Activated CD4-positive, alpha-beta T cell treated with anti-CD3 and anti-CD28 coated beads, Interleukin-2, amount 50 U/mL, for 48 hours (primary cell): ENCODE data around the gene RNASE11.
"Not testable (repeated sequence)": the region's sequence is repeated elsewhere in the genome, so short reads cannot be mapped to it uniquely, and the experiment has no call there.

Experiments
- DNase-seq, 2 experiments: peaks; one replicate each; pipeline ENCODE4 v3.0.0-alpha.2; 2020

Gene RNASE11

DNA sequence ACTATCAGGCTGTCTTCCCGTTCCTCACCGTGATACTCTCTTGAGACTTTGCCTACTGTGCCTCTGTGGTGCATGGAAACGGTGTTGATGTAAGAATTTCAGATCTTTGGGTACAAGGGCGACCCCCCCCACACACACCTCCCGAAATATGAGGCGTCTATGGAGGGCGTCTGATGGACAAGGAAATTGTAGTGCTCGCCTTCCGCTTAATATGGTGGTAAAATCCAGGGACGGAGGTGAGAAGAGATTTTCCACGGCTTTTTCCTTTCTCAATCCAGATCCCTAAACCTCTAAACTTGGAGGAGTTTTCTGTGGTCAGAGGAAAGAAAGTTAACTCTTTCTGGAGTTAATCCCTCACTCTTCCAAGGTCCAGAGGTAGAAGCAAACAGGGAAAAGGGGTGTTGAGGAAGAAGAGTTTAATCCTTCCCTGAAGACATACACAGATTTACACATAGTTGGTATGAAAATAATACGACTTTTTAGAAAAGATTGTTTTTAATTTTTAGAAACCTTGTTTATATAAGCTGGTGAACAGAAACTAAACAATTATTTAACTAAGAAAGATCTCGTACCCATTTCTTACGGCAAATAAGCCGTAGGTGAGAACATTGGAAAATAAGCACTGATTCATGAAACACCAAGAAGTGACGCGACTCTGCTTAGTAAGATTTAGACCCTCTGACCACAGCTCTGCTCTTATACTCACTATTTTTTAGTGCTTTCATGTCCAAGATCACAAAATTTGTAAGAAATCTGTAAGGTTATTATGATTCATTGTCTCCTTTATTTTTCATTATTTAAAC, 26.4 kb upstream of the RNASE11 start:
- DNase-seq = peak in 1 of 2 experiments; percentile 31

- DNase-seq = peak; percentile 83 to 87
Observed at GRCh38 chr14:20613094-20614037, 25.6 kb upstream of the RNASE11 start.

DNA sequence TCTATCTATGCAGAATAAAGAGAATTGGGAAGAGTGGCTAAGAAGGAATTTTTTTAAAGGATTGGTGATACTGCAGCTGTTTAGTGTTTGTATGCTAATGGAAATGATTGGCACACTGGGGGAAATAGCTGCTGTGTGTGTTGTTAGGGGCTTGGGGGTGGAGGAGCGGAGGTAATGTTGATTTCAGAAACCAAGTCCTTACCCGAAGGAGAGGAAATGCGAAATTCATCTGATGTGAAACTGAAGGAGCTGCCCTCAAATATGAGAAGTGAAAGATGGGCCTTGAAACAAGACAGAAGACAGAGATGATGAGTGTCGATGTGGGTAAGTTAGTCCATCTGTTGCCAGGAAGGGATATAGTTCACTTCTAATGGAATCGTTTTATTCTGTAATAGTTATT, 24.6 kb upstream of the RNASE11 start:
- no peak for DNase-seq

GRCh38 chr14:20611277-20611676, 23.5 kb upstream of the RNASE11 start:
- DNase-seq = no peak

- peak; percentile 88 to 89 for DNase-seq
Observed at GRCh38 chr14:20610002-20610765, 22.4 kb upstream of the RNASE11 start.

- DNase-seq = peak; percentile 54 to 69
Observed at GRCh38 chr14:20609215-20610001, 21.6 kb upstream of the RNASE11 start.

DNA sequence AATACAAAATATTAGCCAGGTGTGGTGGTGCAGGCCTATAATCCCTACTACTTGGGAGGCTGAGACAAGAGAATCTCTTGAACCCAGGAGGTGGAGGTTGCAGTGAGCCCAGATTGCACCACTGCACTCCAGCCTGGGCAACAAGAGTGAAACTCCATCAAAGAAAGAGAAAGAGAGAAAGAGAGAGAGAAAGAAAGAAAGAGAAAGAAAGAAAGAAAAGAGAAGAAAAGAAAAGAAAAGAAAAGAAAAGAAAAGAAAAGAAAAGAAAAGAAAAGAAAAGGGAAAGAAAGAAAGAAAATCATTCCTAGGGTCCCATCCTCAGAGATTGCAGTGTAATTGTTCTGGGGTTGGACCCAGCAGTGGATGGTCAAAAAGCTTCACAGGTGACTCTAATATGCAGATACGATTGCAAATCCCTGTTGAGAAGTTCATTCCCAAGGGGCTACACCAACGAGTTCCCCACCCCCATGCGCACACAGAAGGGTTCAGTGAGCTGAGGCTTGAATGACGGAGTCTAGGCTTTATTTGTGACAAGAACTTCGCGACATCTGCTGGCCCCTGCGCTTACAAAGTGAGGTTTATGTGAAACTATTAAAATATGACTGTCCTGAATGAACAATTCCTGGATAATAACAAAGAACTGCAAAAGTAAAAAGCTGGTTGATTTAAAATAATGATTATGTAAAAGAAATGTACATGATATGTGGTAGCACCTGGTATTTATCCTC, 20.7 kb upstream of the RNASE11 start:
- DNase-seq = no peak

- DNase-seq = no peak
Observed at GRCh38 chr14:20607617-20608016, 19.8 kb upstream of the RNASE11 start.

DNA sequence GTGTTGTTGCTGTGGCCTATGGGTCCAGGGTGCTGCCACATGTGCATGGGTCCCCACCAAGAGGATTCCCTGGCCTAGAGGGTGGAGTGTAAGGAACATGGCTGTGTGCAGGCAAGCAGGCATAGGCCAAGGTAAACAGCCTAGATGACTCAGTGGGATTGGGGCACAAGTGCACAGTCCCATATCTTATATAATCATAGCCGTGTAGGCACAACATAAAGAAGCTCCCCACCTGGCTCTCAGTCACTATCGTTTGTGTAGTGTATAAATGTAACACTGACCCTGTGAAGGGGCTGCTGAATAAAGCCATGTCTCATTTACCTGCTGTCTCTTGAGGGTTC, 19.1 kb upstream of the RNASE11 start:
- DNase-seq = no peak

DNA sequence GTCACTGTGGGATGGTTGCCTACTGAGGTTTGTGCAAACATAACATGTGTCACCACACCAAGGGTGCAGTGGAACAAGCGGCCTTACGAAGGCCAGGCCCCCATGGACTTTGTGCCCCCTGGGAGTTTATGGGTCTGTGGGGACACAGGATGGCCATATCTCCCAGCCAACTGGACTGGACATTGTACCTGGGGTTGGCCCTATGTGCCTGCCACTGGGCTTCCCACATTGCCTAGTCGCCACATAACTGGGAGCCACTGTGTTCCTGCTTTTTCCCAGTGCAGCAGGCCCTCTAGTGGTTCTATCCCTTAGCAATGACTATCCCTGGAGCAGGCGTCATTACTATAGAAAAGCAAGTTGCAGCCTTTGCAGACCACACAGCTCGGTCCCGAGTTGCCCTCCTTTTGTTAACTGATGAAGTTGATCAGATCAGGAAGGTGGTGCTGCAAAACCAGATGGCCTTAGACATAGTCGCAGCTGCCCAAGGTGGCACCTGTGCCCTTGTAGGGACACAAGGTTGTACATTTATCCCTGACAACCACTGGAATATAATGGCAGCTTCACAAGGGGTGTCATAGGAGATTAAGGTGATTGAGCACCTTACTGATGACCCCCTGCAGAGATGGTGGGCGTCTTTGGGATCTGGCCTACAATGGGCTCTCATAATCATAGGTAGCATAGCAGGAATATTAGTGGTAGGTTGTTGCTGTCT, 18.5 kb upstream of the RNASE11 start:
- DNase-seq = no peak

GRCh38 chr14:20603813-20604690, 16.3 kb upstream of the RNASE11 start:
- DNase-seq = no peak

DNA sequence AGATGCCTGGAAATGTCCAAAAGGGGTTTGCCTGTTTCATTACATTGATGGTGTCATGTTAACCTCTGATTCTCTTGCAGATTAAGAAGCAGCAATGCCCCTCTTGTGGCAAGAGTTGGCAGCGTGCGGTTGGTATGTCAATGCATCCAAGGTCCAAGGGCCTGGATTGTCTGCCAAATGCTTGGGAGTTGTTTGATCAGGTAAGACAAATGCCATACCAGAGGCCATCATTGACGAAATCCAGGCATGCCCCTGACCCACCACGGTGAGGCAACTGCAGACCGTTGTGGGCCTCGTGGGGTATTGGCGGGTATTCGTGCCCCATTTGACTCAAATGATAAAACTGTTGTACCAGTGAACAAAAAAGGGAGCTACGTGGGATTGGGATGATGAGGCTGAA, 14.8 kb upstream of the RNASE11 start:
- DNase-seq = no peak

- DNase-seq = no peak
Observed at GRCh38 chr14:20601522-20601921, 13.7 kb upstream of the RNASE11 start.

GRCh38 chr14:20597108-20597507, 9.3 kb upstream of the RNASE11 start:
- DNase-seq = no peak

DNA sequence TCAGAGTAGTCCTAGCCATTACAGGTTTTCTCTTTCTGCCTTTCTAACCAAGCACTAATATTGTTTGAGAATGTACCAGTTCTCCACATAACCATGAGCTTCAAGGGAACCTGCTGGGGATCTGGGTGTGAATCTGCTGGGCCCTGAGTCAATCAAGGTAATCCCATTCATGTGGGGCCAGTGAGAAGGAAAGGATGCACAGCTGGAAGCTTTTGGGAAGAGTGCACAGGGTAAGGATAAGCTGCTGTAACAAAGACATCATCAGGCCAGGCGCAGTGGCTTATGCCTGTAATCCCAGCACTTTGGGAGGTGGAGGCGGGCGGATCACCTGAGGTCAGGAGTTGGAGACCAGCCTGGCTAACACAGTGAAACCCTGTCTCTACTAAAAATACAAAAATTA, 7.9 kb upstream of the RNASE11 start:
- not testable (repeated sequence) for DNase-seq

DNA sequence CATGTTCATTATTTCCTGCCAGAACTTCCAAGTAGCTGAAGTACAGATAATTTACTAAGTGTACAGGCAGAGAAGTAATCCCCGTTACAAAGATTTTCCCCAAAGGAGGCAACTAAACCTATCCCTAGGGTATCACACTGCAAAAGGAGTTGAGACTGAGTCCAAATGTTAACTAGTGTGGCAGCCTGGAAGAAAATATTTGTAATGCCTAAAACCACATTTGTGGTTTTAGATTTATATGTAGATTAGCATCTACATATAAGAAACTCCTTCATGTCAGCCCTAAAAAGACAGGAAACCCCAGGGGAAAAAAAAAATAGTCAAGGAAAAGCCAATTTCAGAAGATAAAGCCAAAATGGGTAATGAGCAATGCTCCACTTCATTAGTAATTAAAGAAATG, 4.8 kb upstream of the RNASE11 start:
- no peak for DNase-seq

DNA sequence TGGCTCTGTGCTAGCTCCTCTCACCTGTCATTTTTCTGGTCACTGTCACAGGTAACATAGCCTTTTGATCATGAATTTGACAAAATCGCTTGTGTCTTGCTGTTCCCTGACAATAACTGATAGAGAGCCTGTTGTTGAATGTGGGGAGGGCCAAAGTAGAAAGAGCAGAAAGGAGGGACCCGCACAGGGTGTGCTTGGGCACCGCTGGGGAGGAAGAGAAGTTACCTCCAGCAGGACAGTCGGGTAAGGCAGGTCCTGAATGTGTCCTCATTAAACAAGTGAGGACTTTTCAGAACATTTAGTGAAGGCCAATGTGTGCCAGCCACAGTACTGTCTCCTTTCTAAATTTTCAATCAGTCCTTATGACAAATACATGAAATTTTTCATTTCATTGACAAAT, 3.4 kb upstream of the RNASE11 start, which contains the start of gene RNASE12:
TSS of gene RNASE12 (minus strand) at position 142 of the 400 bp plus-strand sequence. CDS start 653 bp downstream, outside the sequence.
- DNase-seq = no peak

DNA sequence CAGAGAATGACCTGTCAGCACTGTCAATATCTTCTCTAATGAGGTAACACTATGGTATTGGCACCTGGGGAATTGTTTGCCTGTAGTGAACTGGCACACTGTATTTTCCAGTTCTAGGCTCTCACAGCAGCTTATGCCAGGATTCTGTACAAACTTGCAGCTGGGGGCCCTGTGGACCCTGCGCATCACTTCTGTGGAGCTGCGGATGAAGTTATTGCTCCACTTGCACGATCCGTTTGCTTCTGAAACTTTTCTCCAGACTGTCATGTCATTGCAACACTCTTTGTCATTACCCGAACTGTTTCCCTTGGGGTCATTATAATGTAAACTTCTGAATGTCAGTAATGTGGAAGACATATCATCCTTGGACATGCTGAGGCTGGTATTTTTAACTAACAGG, 3.9 kb downstream of the RNASE11 start:
- DNase-seq = no peak

DNA sequence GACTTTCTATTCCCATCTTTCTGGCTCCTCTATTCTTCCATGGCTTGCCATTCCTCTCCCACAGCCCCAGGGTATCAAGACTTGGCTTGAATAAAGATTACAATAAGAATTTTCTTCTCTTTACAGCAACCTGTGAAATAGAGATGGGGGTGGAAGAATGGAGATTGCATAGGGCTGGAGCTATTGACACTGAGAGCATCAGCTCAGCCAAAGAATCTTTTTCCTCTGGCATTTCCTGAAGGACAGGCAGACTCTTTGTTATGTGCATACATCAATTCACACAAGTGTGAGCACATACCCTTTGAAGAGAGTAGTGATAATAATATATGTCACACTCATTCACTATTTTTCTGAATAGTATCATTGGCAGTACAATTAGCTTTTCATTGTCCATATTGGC, 4.7 kb downstream of the RNASE11 start:
- DNase-seq = no peak

GRCh38 chr14:20580242-20580641, 7.6 kb downstream of the RNASE11 start:
- no peak for DNase-seq
